SU-DHL-6 (cell line): ENCODE data around the gene PLSCR4.

Experiments used
- CTCF ChIP-seq: fragments of 200-600 bp; sonication (generic); IDR thresholded peaks from one replicate; pipeline ENCODE4 v1.5.1; 2017; ENCODE audit warnings: antibody characterized with exemption, mild to moderate bottlenecking, low read length, moderate library complexity; ENCODE audit not compliant: insufficient read depth, poor library complexity, severe bottlenecking
- EZH2phosphoT487 ChIP-seq: fragments of 200-600 bp; sonication (generic), shearing (Covaris generic); conservative IDR thresholded peaks from 2 replicates; pipeline ENCODE4 v1.6.1; 2018; ENCODE audit warnings: mild to moderate bottlenecking, antibody characterized with exemption, low read length, moderate library complexity, mixed read lengths

GRCh38 chr3:146166415-146166821, 84.5 kb downstream of the PLSCR4 start:
- no peak for TF ChIP-seq CTCF
- no peak for TF ChIP-seq EZH2phosphoT487
